MG63 (cell line): ENCODE results near the gene ZFHX2. TPM values are rescaled to one million over a fixed set of nuclear protein-coding genes. Genes with fewer than 3 reads are reported as not detected.
A peak's percentile ranks its signal among the peaks of the same experiment; 100 is the strongest.

Experiments
- DNase-seq: peaks from one replicate; pipeline ENCODE4 v3.0.0-alpha.2; 2020
- H3K27me3 ChIP-seq: fragments of 250-450 bp; sonication (Bioruptor Pico); 2 replicates; pipeline ENCODE4 v1.5.1; 2020; ENCODE audit warnings: mild to moderate bottlenecking, moderate library complexity
- H3K36me3 ChIP-seq: fragments of 250-450 bp; sonication (Bioruptor Pico); 2 replicates; pipeline ENCODE4 v1.5.1; 2020; ENCODE audit warnings: mild to moderate bottlenecking, moderate library complexity
- H3K4me3 ChIP-seq: fragments of 250-450 bp; sonication (Bioruptor Pico); 2 replicates; pipeline ENCODE4 v1.5.1; 2020; ENCODE audit warnings: mild to moderate bottlenecking, moderate library complexity
- H3K9me3 ChIP-seq: fragments of 250-450 bp; sonication (Bioruptor Pico); 2 replicates; pipeline ENCODE4 v1.5.1; 2020; ENCODE audit warnings: mild to moderate bottlenecking, moderate library complexity
- total RNA-seq: library from RNA; depleted of rRNA; stranded (reverse); fragments of >200 nt; shearing (Covaris generic); gene quantifications from 2 replicates; pipeline ENCODE4 v1.2.3, GENCODE V29; 2014; ENCODE audit warnings: low replicate concordance

ZFHX2 gene
- total RNA-seq, 1 experiment from 2014 or later = not detected

GRCh38 chr14:23564876-23565275 lies 13.3 kb upstream of the ZFHX2 start:
- no peaks in the 10 kb centered on the region for H3K27me3 ChIP-seq
- no peak for DNase-seq
- no peak overlapping the region for H3K4me3 ChIP-seq
- H3K9me3 ChIP-seq = no peaks in the 10 kb centered on the region
- no peaks in the 10 kb centered on the region for H3K36me3 ChIP-seq

GRCh38 chr14:23564181-23564812 lies 12.7 kb upstream of the ZFHX2 start:
- no peaks in the 10 kb centered on the region; the same call in 1 of the 2 replicates for H3K36me3 ChIP-seq
- H3K9me3 ChIP-seq = no peaks in the 10 kb centered on the region
- H3K27me3 ChIP-seq = no peaks in the 10 kb centered on the region
- DNase-seq = no peak
- no peak overlapping the region for H3K4me3 ChIP-seq

GRCh38 chr14:23563473-23564180 lies 12.1 kb upstream of the ZFHX2 start:
- H3K9me3 ChIP-seq = no peaks in the 10 kb centered on the region
- H3K27me3 ChIP-seq = no peaks in the 10 kb centered on the region
- DNase-seq = no peak
- H3K4me3 ChIP-seq = no peak overlapping the region
- H3K36me3 ChIP-seq = no peaks in the 10 kb centered on the region; the same call in 1 of the 2 replicates

- Histone ChIP-seq H3K36me3 (no peaks in the 10 kb centered on the region; the same call in 1 of the 2 replicates), H3K4me3 (no peak overlapping the region), H3K27me3 (no peaks in the 10 kb centered on the region), H3K9me3 (no peaks in the 10 kb centered on the region)
- DNase-seq = peak; percentile 20
These were observed 11.4 kb upstream of the ZFHX2 start for GRCh38 chr14:23562822-23563472.

GRCh38 chr14:23561873-23562821 lies 10.6 kb upstream of the ZFHX2 start:
- H3K4me3 ChIP-seq = no peak overlapping the region
- DNase-seq = no peak
- no peaks in the 10 kb centered on the region for H3K27me3 ChIP-seq
- no peaks in the 10 kb centered on the region; the same call in 1 of the 2 replicates for H3K36me3 ChIP-seq
- H3K9me3 ChIP-seq = no peaks in the 10 kb centered on the region

- Histone ChIP-seq H3K36me3 (no peaks in the 10 kb centered on the region; the same call in 1 of the 2 replicates), H3K4me3 (no peak overlapping the region), H3K9me3 (no peaks in the 10 kb centered on the region), H3K27me3 (no peaks in the 10 kb centered on the region)
- no peak for DNase-seq
These were observed 9.7 kb upstream of the ZFHX2 start for GRCh38 chr14:23561259-23561658.

- no peak for DNase-seq
- H3K4me3 ChIP-seq = no peak overlapping the region
- no peaks in the 10 kb centered on the region for H3K27me3 ChIP-seq
- H3K9me3 ChIP-seq = no peaks in the 10 kb centered on the region
- H3K36me3 ChIP-seq = no peaks in the 10 kb centered on the region; the same call in 1 of the 2 replicates
These were observed 8.5 kb upstream of the ZFHX2 start for GRCh38 chr14:23559926-23560520.

- H3K36me3 ChIP-seq = no peaks in the 10 kb centered on the region; the same call in 1 of the 2 replicates
- H3K4me3 ChIP-seq = no peak overlapping the region
- no peaks in the 10 kb centered on the region for H3K9me3 ChIP-seq
- H3K27me3 ChIP-seq = no peaks in the 10 kb centered on the region
- peak; percentile 35 for DNase-seq
These were observed 7.7 kb upstream of the ZFHX2 start for GRCh38 chr14:23559010-23559925.

- Histone ChIP-seq H3K4me3 (no peak overlapping the region), H3K36me3 (no peaks in the 10 kb centered on the region; the same call in 1 of the 2 replicates), H3K9me3 (no peaks in the 10 kb centered on the region), H3K27me3 (no peaks in the 10 kb centered on the region)
- no peak for DNase-seq
These were observed 6.9 kb upstream of the ZFHX2 start for GRCh38 chr14:23558346-23559009.

GRCh38 chr14:23557946-23558345 lies 6.4 kb upstream of the ZFHX2 start:
- H3K4me3 ChIP-seq = no peak overlapping the region
- no peaks in the 10 kb centered on the region; the same call in 1 of the 2 replicates for H3K36me3 ChIP-seq
- no peaks in the 10 kb centered on the region for H3K27me3 ChIP-seq
- DNase-seq = no peak
- H3K9me3 ChIP-seq = no peaks in the 10 kb centered on the region

GRCh38 chr14:23557521-23557920 lies 6.0 kb upstream of the ZFHX2 start:
- H3K9me3 ChIP-seq = no peaks in the 10 kb centered on the region
- H3K27me3 ChIP-seq = no peaks in the 10 kb centered on the region
- H3K4me3 ChIP-seq = no peak overlapping the region
- H3K36me3 ChIP-seq = no peaks in the 10 kb centered on the region; the same call in 1 of the 2 replicates
- DNase-seq = no peak

GRCh38 chr14:23556700-23557440 lies 5.3 kb upstream of the ZFHX2 start:
- Histone ChIP-seq H3K27me3 (no peaks in the 10 kb centered on the region), H3K9me3 (no peaks in the 10 kb centered on the region), H3K4me3 (peak overlapping the region; percentile 92), H3K36me3 (no peaks in the 10 kb centered on the region; the same call in 1 of the 2 replicates)
- no peak for DNase-seq

GRCh38 chr14:23555882-23556699 lies 4.5 kb upstream of the ZFHX2 start, which contains the start of gene THTPA:
Gene THTPA (plus strand): TSS chr14:23556271. CDS start chr14:23556758, 487 bp downstream.
- Histone ChIP-seq H3K27me3 (no peaks in the 10 kb centered on the region), H3K9me3 (no peaks in the 10 kb centered on the region), H3K4me3 (peak within 1 kb of the TSS; percentile 92), H3K36me3 (no peaks in the 10 kb centered on the region; the same call in 1 of the 2 replicates)
- peak; percentile 88 for DNase-seq
